Measurements from ENCODE around the gene SLC5A9. TPM values are rescaled to one million over a fixed set of nuclear protein-coding genes. Genes with fewer than 3 reads are reported as not detected.
"Not testable (repeated sequence)": the region's sequence is repeated elsewhere in the genome, so short reads cannot be mapped to it uniquely, and the experiment has no call there.

The SLC5A9 gene
- total RNA-seq, 2 experiments from 2014 or later = not detected

DNA sequence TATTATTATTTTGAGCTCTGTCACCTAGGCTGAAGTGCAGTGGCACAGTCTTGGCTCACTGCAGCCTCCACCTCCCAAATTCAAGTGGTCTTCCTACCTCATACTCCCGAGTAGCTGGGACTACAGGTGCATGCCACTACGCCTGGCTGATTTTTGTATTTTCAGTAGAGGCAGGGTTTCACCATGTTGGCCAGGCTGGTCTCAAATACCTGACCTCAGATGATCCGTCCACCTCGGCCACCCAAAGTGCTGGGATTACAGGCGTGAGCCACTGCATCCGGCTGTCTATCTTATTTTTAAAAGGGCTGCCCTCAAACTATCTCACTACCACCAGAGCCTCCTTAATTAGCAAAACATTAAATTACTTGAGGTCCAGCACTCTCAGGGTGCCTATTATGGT, 71.6 kb downstream of the SLC5A9 start:
- H3K4me3 Mint-ChIP-seq; intact Hi-C loops (cut with micrococcal nuclease); H3K9me3 Mint-ChIP-seq; DNase-seq; H3K36me3 Mint-ChIP-seq (ENCODE audit: low read depth); H3K4me1 Mint-ChIP-seq (ENCODE audit: low read depth); CTCF ChIA-PET; H3K27me3 Mint-ChIP-seq (ENCODE audit: low read depth); H3K27ac Mint-ChIP-seq: not testable (repeated sequence)

DNA sequence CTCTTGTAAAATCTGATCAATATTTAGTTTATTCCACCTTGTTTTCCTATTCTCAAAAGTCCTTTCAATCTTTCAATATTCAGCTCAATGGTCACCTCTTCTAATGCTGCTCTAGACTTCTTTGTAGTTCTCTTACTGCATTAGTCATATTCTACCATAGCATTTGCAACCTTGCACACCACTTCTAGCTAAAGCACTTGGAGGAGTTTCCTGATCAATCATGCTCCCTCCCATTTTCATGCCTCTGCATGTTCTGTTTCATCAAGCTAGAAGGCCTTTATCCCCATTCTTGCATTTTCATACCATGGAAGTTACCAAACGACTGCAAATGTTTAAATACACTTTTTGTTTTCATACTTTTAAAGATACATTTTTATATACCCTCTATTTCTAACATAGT, 72.1 kb downstream of the SLC5A9 start:
- no peaks in the 10 kb centered on the region for H3K9me3 Mint-ChIP-seq
- CTCF ChIA-PET = no interaction called here
- intact Hi-C loops (cut with micrococcal nuclease) = no loop called here
- no peak overlapping the region for H3K4me3 Mint-ChIP-seq
- H3K36me3 Mint-ChIP-seq (ENCODE audit: low read depth) = no peaks in the 10 kb centered on the region
- no peaks in the 10 kb centered on the region for H3K4me1 Mint-ChIP-seq (ENCODE audit: low read depth)
- no peaks in the 10 kb centered on the region for H3K27me3 Mint-ChIP-seq (ENCODE audit: low read depth)
- no peak for DNase-seq
- no peak overlapping the region for H3K27ac Mint-ChIP-seq

Other genes starting within 250 kb of the SLC5A9 start
- gene TRABD2B, start 225.3 kb upstream of the SLC5A9 start, total RNA-seq = not detected
- gene SPATA6, start 249.5 kb downstream of the SLC5A9 start, total RNA-seq = 1 to 10 TPM; 1.6 to 1.8 TPM